Transverse colon (tissue), 4 donors: Measurements from ENCODE around the gene PDSS2. TPM values are rescaled to one million over a fixed set of nuclear protein-coding genes. Genes with fewer than 3 reads are reported as not detected.

ENCODE experiments used
- DNase-seq: peaks from one replicate; pipeline ENCODE4 v3.0.0-alpha.2; 2019
- H3K27ac ChIP-seq, 4 donors: fragments of 200-600 bp; sonication (generic); 2 replicates each; pipeline ENCODE4 v1.5.1; 2016 to 2018; ENCODE audit warnings: inconsistent platforms in 4 of 4
- H3K27me3 ChIP-seq: fragments of 200-600 bp; sonication (generic); 2 replicates; pipeline ENCODE4 v1.5.1; 2017; ENCODE audit warnings: inconsistent platforms
- H3K36me3 ChIP-seq, 4 donors: fragments of 200-600 bp; sonication (generic); 2 replicates each; pipeline ENCODE4 v1.5.1; 2017 to 2019; ENCODE audit warnings: inconsistent platforms in 4 of 4
- H3K4me1 ChIP-seq, 4 donors: fragments of 200-600 bp; sonication (generic); 2 replicates each; pipeline ENCODE4 v1.5.1; 2017 to 2020; ENCODE audit warnings: inconsistent platforms in 4 of 4
- H3K4me3 ChIP-seq, 4 donors: fragments of 200-600 bp; sonication (generic); 1 replicate in 1 of 4; 2 replicates in 3 of 4; pipeline versions ENCODE4 v1.5.1 to v1.6.1; 2017 to 2019; ENCODE audit warnings: inconsistent platforms in 4 of 4
- H3K9me3 ChIP-seq, 2 donors: fragments of 200-600 bp; sonication (generic); 2 replicates each; pipeline ENCODE4 v1.5.1; 2017 to 2019; ENCODE audit warnings: inconsistent platforms in 2 of 2
- EP300 ChIP-seq: sonication (generic); formaldehyde crosslinking; IDR thresholded peaks from one replicate; pipeline ENCODE4 v1.6.1; 2017; ENCODE audit warnings: antibody characterized with exemption, low read depth
- POLR2A ChIP-seq: fragments of 450-650 bp; IDR thresholded peaks from one replicate; pipeline ENCODE4 v1.6.1; 2016; ENCODE audit warnings: antibody characterized with exemption, mild to moderate bottlenecking, moderate library complexity
- POLR2AphosphoS5 ChIP-seq, 3 donors: sonication (generic); formaldehyde crosslinking; IDR thresholded peaks; one replicate each; pipeline ENCODE4 v1.6.1; 2016; ENCODE audit warnings: antibody characterized with exemption in 3 of 3
- WGBS, 2 donors: methylation state at CpG; one replicate each; pipeline ENCODE4 v1.1.5; 2018; ENCODE audit warnings: low coverage in 1 of 2; 5-methylcytosine and 5-hydroxymethylcytosine counted together
- in situ Hi-C, 4 donors: fragments of 200-750 bp; cut with MboI; loops; one replicate each; pipeline versions ENCODE4 v1.15.0 to v1.15.1; 2017; ENCODE audit warnings: low sequenced_read_pairs in 3 of 4, low pct_ligation_motif_present in 1 of 4, low pct_unique_long_range_greater_than_20kb in 1 of 4
- intact Hi-C: fragments of 100-400 bp; cut with DNase I; formaldehyde crosslinking; loops from one replicate; pipeline ENCODE4 v1.15.1; 2023; ENCODE audit warnings: low total_unique reads
- total RNA-seq, 4 donors: library from RNA; depleted of rRNA; stranded (reverse); fragments of >200 nt; gene quantifications; one replicate each; pipeline ENCODE4 v1.1.0, GENCODE V29; 2016
- TF ChIP-seq, protein P1 (sequence below), 5 experiments: fragments of 200-600 bp in 3 of 5; fragments of 450-650 bp in 2 of 5; sonication (generic) in 3 of 5; IDR thresholded peaks; 1 replicate in 2 of 5; 2 replicates in 3 of 5; pipeline ENCODE4 v1.5.1; 2016 to 2017; ENCODE audit warnings: antibody characterized with exemption in 5 of 5, inconsistent platforms in 3 of 5, mild to moderate bottlenecking in 2 of 5, moderate library complexity in 1 of 5

PDSS2 gene
- total RNA-seq, 4 donors from 2014 or later: 3.0 to 32.5 (median 15.6) TPM

GRCh38 chr6:107390685-107391435 lies 68.5 kb downstream of the PDSS2 start:
- H3K4me1 ChIP-seq: peaks cover 0 to 8% (median 5%) of the 10 kb centered on the region in 4 donors
- H3K9me3 ChIP-seq: peaks cover 6 to 11% of the 10 kb centered on the region in 2 donors
- H3K27me3 ChIP-seq: no peaks in the 10 kb centered on the region
- intact Hi-C loops: no loop called here
- H3K36me3 ChIP-seq: peaks cover 0 to 5% (median 0%) of the 10 kb centered on the region in 4 donors
- H3K27ac ChIP-seq: no peak overlapping the region
- in situ Hi-C loops: no loop called here
- H3K4me3 ChIP-seq: no peak overlapping the region
- TF ChIP-seq EP300: no peak
- no peak for TF ChIP-seq POLR2AphosphoS5 (IDR thresholded peaks at IDR 0.05)
- TF ChIP-seq, protein P1, sequence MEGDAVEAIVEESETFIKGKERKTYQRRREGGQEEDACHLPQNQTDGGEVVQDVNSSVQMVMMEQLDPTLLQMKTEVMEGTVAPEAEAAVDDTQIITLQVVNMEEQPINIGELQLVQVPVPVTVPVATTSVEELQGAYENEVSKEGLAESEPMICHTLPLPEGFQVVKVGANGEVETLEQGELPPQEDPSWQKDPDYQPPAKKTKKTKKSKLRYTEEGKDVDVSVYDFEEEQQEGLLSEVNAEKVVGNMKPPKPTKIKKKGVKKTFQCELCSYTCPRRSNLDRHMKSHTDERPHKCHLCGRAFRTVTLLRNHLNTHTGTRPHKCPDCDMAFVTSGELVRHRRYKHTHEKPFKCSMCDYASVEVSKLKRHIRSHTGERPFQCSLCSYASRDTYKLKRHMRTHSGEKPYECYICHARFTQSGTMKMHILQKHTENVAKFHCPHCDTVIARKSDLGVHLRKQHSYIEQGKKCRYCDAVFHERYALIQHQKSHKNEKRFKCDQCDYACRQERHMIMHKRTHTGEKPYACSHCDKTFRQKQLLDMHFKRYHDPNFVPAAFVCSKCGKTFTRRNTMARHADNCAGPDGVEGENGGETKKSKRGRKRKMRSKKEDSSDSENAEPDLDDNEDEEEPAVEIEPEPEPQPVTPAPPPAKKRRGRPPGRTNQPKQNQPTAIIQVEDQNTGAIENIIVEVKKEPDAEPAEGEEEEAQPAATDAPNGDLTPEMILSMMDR (IDR thresholded peaks at IDR 0.05): no peak
- TF ChIP-seq POLR2A: no peak
- no peak for DNase-seq

DNA sequence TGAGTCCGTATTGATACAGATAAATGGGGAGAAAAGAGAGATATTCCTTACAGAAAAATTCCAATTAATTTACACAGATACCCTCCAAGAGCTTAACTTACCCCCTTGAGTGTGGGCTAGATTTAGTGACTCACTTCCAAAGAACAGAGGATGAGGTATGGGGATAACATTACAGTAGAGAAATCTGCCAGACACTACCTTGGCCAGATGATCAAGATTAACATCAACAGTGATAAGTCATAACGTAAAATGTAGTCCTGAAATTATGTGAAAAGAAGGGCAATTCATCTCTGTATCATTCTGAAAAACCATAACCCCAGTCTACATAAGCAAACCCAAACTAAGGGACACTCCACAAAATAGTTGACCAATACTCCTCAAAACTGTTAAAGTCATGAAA lies 69.3 kb downstream of the PDSS2 start:
- Histone ChIP-seq H3K4me1 (peaks cover 0 to 4% (median 0%) of the 10 kb centered on the region in 4 donors), H3K27ac (no peak overlapping the region), H3K9me3 (peaks cover 4 to 11% of the 10 kb centered on the region in 2 donors), H3K27me3 (no peaks in the 10 kb centered on the region), H3K36me3 (peaks cover 0 to 5% (median 0%) of the 10 kb centered on the region in 4 donors), H3K4me3 (no peak overlapping the region)
- DNase-seq: no peak
- 91 to 100% methylated on average over 2 of the region's 2 CpGs for WGBS, 2 donors
- TF ChIP-seq POLR2AphosphoS5 (IDR thresholded peaks at IDR 0.05): no peak
- TF ChIP-seq, protein P1 (IDR thresholded peaks at IDR 0.05): no peak
- TF ChIP-seq EP300: no peak
- TF ChIP-seq POLR2A: no peak
- intact Hi-C loops: no loop called here
- in situ Hi-C loops: no loop called here

GRCh38 chr6:107386904-107387303 lies 72.5 kb downstream of the PDSS2 start:
- WGBS, 2 donors: 88 to 92% methylated on average over 2 of the region's 2 CpGs
- in situ Hi-C loops: no loop called here

GRCh38 chr6:107386340-107386739 lies 73.0 kb downstream of the PDSS2 start:
- no peak for DNase-seq
- intact Hi-C loops: no loop called here
- H3K9me3 ChIP-seq: no peaks in the 10 kb centered on the region
- H3K27me3 ChIP-seq: no peaks in the 10 kb centered on the region
- H3K4me3 ChIP-seq: no peak overlapping the region
- peaks cover 0 to 4% (median 0%) of the 10 kb centered on the region in 4 donors for H3K4me1 ChIP-seq
- TF ChIP-seq POLR2AphosphoS5 (IDR thresholded peaks at IDR 0.05) (no peak), EP300 (no peak), POLR2A (no peak)
- TF ChIP-seq, protein P1 (IDR thresholded peaks at IDR 0.05): no peak
- 60 to 79% methylated on average over 1 of the region's 1 CpG for WGBS, 2 donors
- no peaks in the 10 kb centered on the region for H3K36me3 ChIP-seq
- in situ Hi-C loops: no loop called here
- no peak overlapping the region for H3K27ac ChIP-seq

More at GRCh38 chr6:107386904-107387303, 72.5 kb downstream of the PDSS2 start:
- Histone ChIP-seq H3K36me3 (no peaks in the 10 kb centered on the region), H3K27ac (no peak overlapping the region), H3K27me3 (no peaks in the 10 kb centered on the region), H3K4me3 (no peak overlapping the region), H3K9me3 (no peaks in the 10 kb centered on the region), H3K4me1 (peaks cover 0 to 4% (median 0%) of the 10 kb centered on the region in 4 donors)
- no peak for DNase-seq
- intact Hi-C loops: no loop called here
- TF ChIP-seq POLR2A (no peak), EP300 (no peak), POLR2AphosphoS5 (IDR thresholded peaks at IDR 0.05) (no peak)
- TF ChIP-seq, protein P1 (IDR thresholded peaks at IDR 0.05): no peak
